ENCODE data around the gene FATE1. TPM values are rescaled to one million over a fixed set of nuclear protein-coding genes. Genes with fewer than 3 reads are reported as not detected.

Gene FATE1
- polyA plus RNA-seq, 4 donors = 0.13 to 0.16 TPM; not detected in 2

DNA sequence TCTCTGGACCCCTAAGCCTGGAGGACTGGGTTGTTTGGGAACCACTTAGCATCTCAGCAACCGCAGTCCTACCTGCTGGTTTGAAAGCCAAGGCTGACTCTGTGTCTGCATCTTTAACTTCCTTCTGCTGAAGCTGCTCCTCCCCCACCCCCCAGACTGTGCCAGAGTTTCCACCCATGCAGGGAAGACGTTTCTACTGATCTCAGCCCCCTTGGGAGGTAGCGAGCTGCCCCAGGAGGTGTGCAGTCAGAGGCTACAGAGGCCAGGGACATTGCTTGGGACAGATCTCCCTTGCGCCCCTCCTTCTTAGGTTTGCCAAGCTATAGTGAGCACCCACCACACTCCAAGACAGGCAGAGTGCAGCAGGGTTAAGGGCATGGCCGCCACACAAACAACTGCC lies 4.7 kb upstream of the FATE1 start:
- Histone ChIP-seq H3K4me3 (ENCODE audit: low read depth in 1 of 3, low read length in 3 of 3) (no peak overlapping the region), H3K4me1 (ENCODE audit: control insufficient read depth in 3 of 3, insufficient read depth in 2 of 3, low read depth in 1 of 3, low read length in 2 of 3) (no peaks in the 10 kb centered on the region), H3K36me3 (ENCODE audit: control insufficient read depth in 3 of 3, insufficient read depth in 2 of 3, low read depth in 1 of 3, low read length in 3 of 3) (no peaks in the 10 kb centered on the region), H3K27ac (ENCODE audit: low read depth in 1 of 3, low read length in 2 of 3) (no peak overlapping the region), H3K9me3 (ENCODE audit: control insufficient read depth in 2 of 2, insufficient read depth in 1 of 2, low read depth in 1 of 2, low read length in 1 of 2) (no peaks in the 10 kb centered on the region), H3K27me3 (ENCODE audit: control insufficient read depth in 3 of 3, insufficient read depth in 3 of 3, low read length in 3 of 3) (no peaks in the 10 kb centered on the region)
- 51 to 63% (median 57%) methylated on average over 4 to 5 of the region's 5 CpGs for WGBS, 3 donors
- FAIRE-seq = no peak
- no peak for DNase-seq

DNA sequence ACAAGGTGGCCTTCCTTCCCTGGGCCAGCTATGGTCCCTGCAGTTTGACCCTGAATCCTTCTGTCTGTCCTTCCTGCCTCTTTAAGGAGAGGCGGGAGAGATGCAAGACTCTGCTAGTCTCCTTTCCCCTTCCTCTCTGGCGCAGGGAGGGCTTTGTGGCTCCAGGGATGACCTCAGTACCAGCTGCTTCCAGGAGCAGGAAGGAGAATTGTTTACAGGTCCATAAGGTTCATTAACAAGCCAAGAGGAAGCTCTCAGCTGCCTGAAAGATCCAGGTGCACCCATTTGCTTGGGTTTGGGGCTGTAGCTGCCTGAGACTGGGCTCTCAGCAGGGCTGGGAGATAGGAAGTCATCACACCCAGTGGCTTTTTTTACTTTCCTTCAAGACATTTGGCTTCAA lies 4.0 kb upstream of the FATE1 start:
- no peaks in the 10 kb centered on the region for H3K4me1 ChIP-seq (ENCODE audit: control insufficient read depth in 3 of 3, insufficient read depth in 2 of 3, low read depth in 1 of 3, low read length in 2 of 3)
- peak overlapping the region in 1 of 3 donors; percentile 12 for H3K27ac ChIP-seq (ENCODE audit: low read depth in 1 of 3, low read length in 2 of 3)
- H3K4me3 ChIP-seq (ENCODE audit: low read depth in 1 of 3, low read length in 3 of 3) = no peak overlapping the region
- no peaks in the 10 kb centered on the region for H3K36me3 ChIP-seq (ENCODE audit: control insufficient read depth in 3 of 3, insufficient read depth in 2 of 3, low read depth in 1 of 3, low read length in 3 of 3)
- no peak for FAIRE-seq
- peak; percentile 0 to 18 for DNase-seq
- no peaks in the 10 kb centered on the region for H3K27me3 ChIP-seq (ENCODE audit: control insufficient read depth in 3 of 3, insufficient read depth in 3 of 3, low read length in 3 of 3)
- 9 to 25% (median 17%) methylated on average over 2 of the region's 2 CpGs for WGBS, 3 donors
- H3K9me3 ChIP-seq (ENCODE audit: control insufficient read depth in 2 of 2, insufficient read depth in 1 of 2, low read depth in 1 of 2, low read length in 1 of 2) = no peaks in the 10 kb centered on the region

DNA sequence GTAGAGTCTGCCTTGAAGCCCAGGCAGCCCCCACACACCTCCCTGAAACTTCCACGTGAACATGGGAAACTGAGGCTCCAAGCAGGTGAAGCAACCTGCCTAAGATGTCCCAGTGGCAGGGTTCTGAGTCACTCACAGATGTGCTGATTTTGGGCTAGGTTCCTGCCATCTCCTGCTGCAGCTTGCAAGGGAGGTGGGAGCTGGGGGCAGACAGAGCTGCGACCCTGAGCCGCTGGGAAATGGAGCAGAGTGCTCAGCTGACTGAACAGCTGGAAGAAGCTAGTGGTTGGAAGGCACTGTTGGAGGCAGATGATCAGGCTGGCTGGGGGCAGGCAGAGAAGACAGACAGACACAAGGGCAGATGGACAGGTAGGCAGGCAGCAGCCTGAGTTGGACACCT lies 3.6 kb upstream of the FATE1 start:
- no peaks in the 10 kb centered on the region for H3K36me3 ChIP-seq (ENCODE audit: control insufficient read depth in 3 of 3, insufficient read depth in 2 of 3, low read depth in 1 of 3, low read length in 3 of 3)
- FAIRE-seq = no peak

DNA sequence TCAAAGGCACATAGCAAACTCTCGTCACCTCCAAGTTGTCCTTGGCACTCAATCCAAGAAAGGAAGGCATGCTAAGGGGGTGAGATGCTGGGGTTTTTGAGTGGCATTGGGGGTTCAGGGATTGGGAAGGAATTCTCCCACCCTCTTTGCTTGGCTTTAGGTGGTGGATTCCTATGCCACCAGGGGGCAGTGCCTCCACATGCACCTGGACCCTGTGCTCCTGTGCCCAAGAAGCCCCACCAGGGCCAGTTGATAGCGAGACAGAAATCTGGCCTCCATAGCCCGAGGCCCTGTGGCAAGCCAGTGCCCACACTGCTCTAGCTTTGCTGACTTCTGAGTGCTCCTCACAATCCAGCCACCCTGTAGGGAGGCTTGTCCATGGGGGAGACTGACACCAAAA lies 2.0 kb upstream of the FATE1 start:
- 30 to 63% (median 46%) methylated on average over 3 of the region's 3 CpGs for WGBS, 3 donors
- H3K27me3 ChIP-seq (ENCODE audit: control insufficient read depth in 3 of 3, insufficient read depth in 3 of 3, low read length in 3 of 3) = no peaks in the 10 kb centered on the region
- H3K36me3 ChIP-seq (ENCODE audit: control insufficient read depth in 3 of 3, insufficient read depth in 2 of 3, low read depth in 1 of 3, low read length in 3 of 3) = no peaks in the 10 kb centered on the region
- no peak for FAIRE-seq
- peak; percentile 3 to 12 for DNase-seq
- no peaks in the 10 kb centered on the region for H3K4me1 ChIP-seq (ENCODE audit: control insufficient read depth in 3 of 3, insufficient read depth in 2 of 3, low read depth in 1 of 3, low read length in 2 of 3)
- H3K9me3 ChIP-seq (ENCODE audit: control insufficient read depth in 2 of 2, insufficient read depth in 1 of 2, low read depth in 1 of 2, low read length in 1 of 2) = no peaks in the 10 kb centered on the region
- no peak overlapping the region for H3K27ac ChIP-seq (ENCODE audit: low read depth in 1 of 3, low read length in 2 of 3)
- H3K4me3 ChIP-seq (ENCODE audit: low read depth in 1 of 3, low read length in 3 of 3) = no peak overlapping the region

More for the DNA sequence above, 3.6 kb upstream of the FATE1 start:
- WGBS, 3 donors = 52 to 56% (median 54%) methylated on average over 3 of the region's 3 CpGs
- no peaks in the 10 kb centered on the region for H3K4me1 ChIP-seq (ENCODE audit: control insufficient read depth in 3 of 3, insufficient read depth in 2 of 3, low read depth in 1 of 3, low read length in 2 of 3)
- no peaks in the 10 kb centered on the region for H3K9me3 ChIP-seq (ENCODE audit: control insufficient read depth in 2 of 2, insufficient read depth in 1 of 2, low read depth in 1 of 2, low read length in 1 of 2)
- DNase-seq = no peak
- H3K27me3 ChIP-seq (ENCODE audit: control insufficient read depth in 3 of 3, insufficient read depth in 3 of 3, low read length in 3 of 3) = no peaks in the 10 kb centered on the region
- no peak overlapping the region for H3K4me3 ChIP-seq (ENCODE audit: low read depth in 1 of 3, low read length in 3 of 3)
- no peak overlapping the region for H3K27ac ChIP-seq (ENCODE audit: low read depth in 1 of 3, low read length in 2 of 3)

DNA sequence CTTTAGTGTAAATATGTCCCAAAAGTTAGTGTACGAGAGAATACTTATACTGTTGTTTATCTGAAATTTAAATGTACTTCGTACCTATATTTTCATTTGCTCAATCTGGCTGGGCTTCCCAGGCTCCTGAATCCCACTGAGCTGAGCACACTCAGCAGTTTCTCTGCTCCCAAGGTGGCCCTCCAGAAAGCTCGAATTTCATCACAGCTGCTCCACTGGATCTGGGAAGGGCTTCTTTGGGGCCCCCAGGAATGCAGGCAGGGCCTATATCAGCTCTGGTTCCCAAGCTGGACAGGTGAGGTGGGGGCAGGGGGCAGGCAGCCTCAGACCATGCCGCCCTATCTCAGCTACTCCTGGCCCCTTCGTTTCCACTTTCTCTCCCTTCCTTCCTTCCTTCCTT lies 1.5 kb upstream of the FATE1 start:
- FAIRE-seq (no peak), DNase-seq (no peak)
- H3K9me3 ChIP-seq (ENCODE audit: control insufficient read depth in 2 of 2, insufficient read depth in 1 of 2, low read depth in 1 of 2, low read length in 1 of 2) = no peaks in the 10 kb centered on the region
- 59 to 67% (median 62%) methylated on average over 5 of the region's 5 CpGs for WGBS, 3 donors
- H3K36me3 ChIP-seq (ENCODE audit: control insufficient read depth in 3 of 3, insufficient read depth in 2 of 3, low read depth in 1 of 3, low read length in 3 of 3) = no peaks in the 10 kb centered on the region
- no peaks in the 10 kb centered on the region for H3K4me1 ChIP-seq (ENCODE audit: control insufficient read depth in 3 of 3, insufficient read depth in 2 of 3, low read depth in 1 of 3, low read length in 2 of 3)
- no peaks in the 10 kb centered on the region for H3K27me3 ChIP-seq (ENCODE audit: control insufficient read depth in 3 of 3, insufficient read depth in 3 of 3, low read length in 3 of 3)
- no peak overlapping the region for H3K4me3 ChIP-seq (ENCODE audit: low read depth in 1 of 3, low read length in 3 of 3)
- no peak overlapping the region for H3K27ac ChIP-seq (ENCODE audit: low read depth in 1 of 3, low read length in 2 of 3)

DNA sequence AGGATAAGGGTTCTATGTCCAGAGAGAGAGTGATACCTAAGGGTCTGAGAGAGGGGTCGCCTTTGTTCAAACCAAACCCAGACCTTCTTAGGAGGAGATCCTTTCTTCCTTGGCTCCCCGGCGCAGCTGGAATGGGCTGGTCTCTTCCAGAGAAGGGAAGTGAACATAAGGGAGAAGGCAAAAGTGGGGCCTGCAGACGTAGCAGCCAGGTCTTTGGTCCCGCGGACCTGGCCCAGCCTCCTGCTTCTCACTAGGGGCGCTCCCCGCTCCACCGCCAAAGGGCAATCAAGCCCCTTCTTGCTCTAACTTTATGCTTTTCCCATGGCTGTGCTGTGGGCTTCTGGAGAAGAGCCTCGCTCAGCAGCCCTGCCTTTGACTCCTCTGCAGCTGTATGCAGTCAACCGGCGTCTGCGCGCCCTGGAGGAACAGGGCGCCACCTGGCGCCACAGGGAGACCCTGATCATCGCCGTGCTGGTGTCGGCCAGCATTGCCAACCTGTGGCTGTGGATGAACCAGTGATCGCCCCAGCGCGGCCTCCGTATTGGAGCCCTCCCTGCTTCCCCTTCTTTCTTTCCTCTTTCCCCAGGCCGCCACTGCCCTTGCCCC lies 6.5 kb downstream of the FATE1 start:
- no peaks in the 10 kb centered on the region for H3K4me1 ChIP-seq (ENCODE audit: control insufficient read depth in 3 of 3, insufficient read depth in 2 of 3, low read depth in 1 of 3, low read length in 2 of 3)
- no peaks in the 10 kb centered on the region for H3K27me3 ChIP-seq (ENCODE audit: control insufficient read depth in 3 of 3, insufficient read depth in 3 of 3, low read length in 3 of 3)
- no peak for FAIRE-seq
- H3K27ac ChIP-seq (ENCODE audit: low read depth in 1 of 3, low read length in 2 of 3) = no peak overlapping the region
- no peaks in the 10 kb centered on the region for H3K9me3 ChIP-seq (ENCODE audit: control insufficient read depth in 2 of 2, insufficient read depth in 1 of 2, low read depth in 1 of 2, low read length in 1 of 2)
- DNase-seq = peak; percentile 15 to 46
- WGBS, 3 donors = 42 to 53% (median 44%) methylated on average over 19 to 24 of the region's 24 CpGs
- no peak overlapping the region for H3K4me3 ChIP-seq (ENCODE audit: low read depth in 1 of 3, low read length in 3 of 3)
- no peaks in the 10 kb centered on the region for H3K36me3 ChIP-seq (ENCODE audit: control insufficient read depth in 3 of 3, insufficient read depth in 2 of 3, low read depth in 1 of 3, low read length in 3 of 3)

DNA sequence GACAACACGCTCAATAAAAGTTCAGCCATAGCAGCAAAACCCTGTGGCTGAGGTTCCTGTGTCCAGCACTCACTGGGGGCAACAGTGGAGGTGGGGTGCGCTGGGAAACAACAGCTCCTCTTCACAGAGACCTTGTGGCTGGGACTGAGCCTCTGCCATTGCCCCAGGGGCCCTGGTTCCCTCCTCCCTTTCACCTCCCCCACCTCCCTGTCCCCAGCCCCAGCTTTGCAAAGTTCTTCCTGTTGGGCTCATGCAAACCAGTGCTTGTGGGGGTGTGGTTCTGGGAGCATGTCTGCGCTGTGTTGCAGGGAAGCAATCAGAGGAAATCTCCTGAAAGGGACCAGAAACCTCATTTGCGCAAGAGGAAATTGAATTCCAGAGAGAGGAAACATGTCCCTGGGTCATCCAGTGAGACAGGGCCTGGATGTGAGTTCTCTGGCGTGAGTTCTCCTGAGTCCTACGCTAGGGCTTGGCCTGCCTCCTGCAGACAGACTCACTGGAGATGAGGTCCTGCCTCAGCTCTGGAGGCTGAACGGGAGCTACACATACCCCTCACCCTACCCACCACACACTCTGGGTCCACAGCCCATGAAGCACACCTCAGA lies 7.4 kb downstream of the FATE1 start:
- Histone ChIP-seq H3K4me1 (ENCODE audit: control insufficient read depth in 3 of 3, insufficient read depth in 2 of 3, low read depth in 1 of 3, low read length in 2 of 3) (no peaks in the 10 kb centered on the region), H3K27me3 (ENCODE audit: control insufficient read depth in 3 of 3, insufficient read depth in 3 of 3, low read length in 3 of 3) (no peaks in the 10 kb centered on the region), H3K36me3 (ENCODE audit: control insufficient read depth in 3 of 3, insufficient read depth in 2 of 3, low read depth in 1 of 3, low read length in 3 of 3) (no peaks in the 10 kb centered on the region), H3K9me3 (ENCODE audit: control insufficient read depth in 2 of 2, insufficient read depth in 1 of 2, low read depth in 1 of 2, low read length in 1 of 2) (no peaks in the 10 kb centered on the region), H3K27ac (ENCODE audit: low read depth in 1 of 3, low read length in 2 of 3) (no peak overlapping the region), H3K4me3 (ENCODE audit: low read depth in 1 of 3, low read length in 3 of 3) (no peak overlapping the region)
- no peak for DNase-seq
- 75 to 80% (median 78%) methylated on average over 7 of the region's 7 CpGs for WGBS, 3 donors
- no peak for FAIRE-seq

DNA sequence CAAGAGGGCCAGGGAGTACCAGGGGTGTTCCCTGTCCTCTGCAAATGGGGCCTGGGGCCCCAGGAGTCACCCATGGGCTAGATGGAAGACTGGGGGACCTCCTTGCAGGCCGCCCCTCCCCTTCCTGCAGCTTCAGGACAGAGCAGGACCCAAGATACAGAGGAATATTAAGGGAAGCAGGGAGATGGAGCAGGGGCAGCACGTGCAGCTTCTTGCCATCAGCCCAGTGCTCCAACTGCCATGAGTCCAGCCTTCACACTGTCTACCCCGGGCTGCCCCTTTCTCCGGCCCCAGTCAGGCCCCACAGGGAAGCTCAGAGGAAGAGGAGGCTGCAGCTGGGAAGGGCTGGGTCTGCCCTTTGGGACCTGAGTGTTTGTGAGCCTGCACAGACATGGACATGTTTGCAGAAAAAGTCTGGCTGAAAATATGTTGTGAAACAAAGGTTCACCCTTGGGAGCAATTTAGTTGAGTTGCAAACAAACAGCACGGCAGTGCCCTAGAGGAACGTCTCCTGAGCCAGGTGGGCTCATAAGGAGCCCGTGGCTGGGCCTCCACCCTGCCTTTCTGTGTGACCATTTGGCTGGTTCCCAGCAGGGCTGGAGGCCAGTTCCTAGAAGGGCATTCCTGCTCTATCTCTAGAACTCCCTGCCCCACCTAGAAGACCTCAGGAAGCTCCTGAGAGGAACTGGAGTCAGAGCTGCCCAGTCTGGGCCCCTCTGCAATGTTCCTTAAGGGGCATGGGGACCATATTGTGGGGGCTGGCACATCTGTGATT lies 8.9 kb downstream of the FATE1 start:
- WGBS, 3 donors = 35 to 50% (median 41%) methylated on average over 6 to 7 of the region's 7 CpGs
- H3K9me3 ChIP-seq (ENCODE audit: control insufficient read depth in 2 of 2, insufficient read depth in 1 of 2, low read depth in 1 of 2, low read length in 1 of 2) = no peaks in the 10 kb centered on the region
- no peak for FAIRE-seq
- no peaks in the 10 kb centered on the region for H3K27me3 ChIP-seq (ENCODE audit: control insufficient read depth in 3 of 3, insufficient read depth in 3 of 3, low read length in 3 of 3)
- H3K27ac ChIP-seq (ENCODE audit: low read depth in 1 of 3, low read length in 2 of 3) = no peak overlapping the region
- no peaks in the 10 kb centered on the region for H3K36me3 ChIP-seq (ENCODE audit: control insufficient read depth in 3 of 3, insufficient read depth in 2 of 3, low read depth in 1 of 3, low read length in 3 of 3)
- H3K4me3 ChIP-seq (ENCODE audit: low read depth in 1 of 3, low read length in 3 of 3) = no peak overlapping the region
- H3K4me1 ChIP-seq (ENCODE audit: control insufficient read depth in 3 of 3, insufficient read depth in 2 of 3, low read depth in 1 of 3, low read length in 2 of 3) = no peaks in the 10 kb centered on the region
- no peak for DNase-seq
